ENCODE data around the gene FBN3. TPM values are rescaled to one million over a fixed set of nuclear protein-coding genes. Genes with fewer than 3 reads are reported as not detected.

The FBN3 gene
- total and polyA plus RNA-seq, 3 donors from 2014 or later, result 0.62 to 17.8 (median 2.3) TPM

GRCh38 chr19:8080832-8081231, 68.6 kb downstream of the FBN3 start:
- Histone ChIP-seq H3K27me3 (no peaks in the 10 kb centered on the region), H3K4me3 (no peak overlapping the region), H3K4me1 (no peaks in the 10 kb centered on the region), H3K9me3 (no peaks in the 10 kb centered on the region), H3K27ac (no peak overlapping the region), H3K36me3 (ENCODE audit: low read depth, missing control alignments) (no peaks in the 10 kb centered on the region)
- intact Hi-C loops (cut with DNase I; ENCODE audit: low total_unique reads), result no loop called here
- no peak for DNase-seq
- TF ChIP-seq POLR2A (IDR thresholded peaks at IDR 0.05), result no peak
- TF ChIP-seq, protein P1, sequence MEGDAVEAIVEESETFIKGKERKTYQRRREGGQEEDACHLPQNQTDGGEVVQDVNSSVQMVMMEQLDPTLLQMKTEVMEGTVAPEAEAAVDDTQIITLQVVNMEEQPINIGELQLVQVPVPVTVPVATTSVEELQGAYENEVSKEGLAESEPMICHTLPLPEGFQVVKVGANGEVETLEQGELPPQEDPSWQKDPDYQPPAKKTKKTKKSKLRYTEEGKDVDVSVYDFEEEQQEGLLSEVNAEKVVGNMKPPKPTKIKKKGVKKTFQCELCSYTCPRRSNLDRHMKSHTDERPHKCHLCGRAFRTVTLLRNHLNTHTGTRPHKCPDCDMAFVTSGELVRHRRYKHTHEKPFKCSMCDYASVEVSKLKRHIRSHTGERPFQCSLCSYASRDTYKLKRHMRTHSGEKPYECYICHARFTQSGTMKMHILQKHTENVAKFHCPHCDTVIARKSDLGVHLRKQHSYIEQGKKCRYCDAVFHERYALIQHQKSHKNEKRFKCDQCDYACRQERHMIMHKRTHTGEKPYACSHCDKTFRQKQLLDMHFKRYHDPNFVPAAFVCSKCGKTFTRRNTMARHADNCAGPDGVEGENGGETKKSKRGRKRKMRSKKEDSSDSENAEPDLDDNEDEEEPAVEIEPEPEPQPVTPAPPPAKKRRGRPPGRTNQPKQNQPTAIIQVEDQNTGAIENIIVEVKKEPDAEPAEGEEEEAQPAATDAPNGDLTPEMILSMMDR (IDR thresholded peaks at IDR 0.05), result no peak
- WGBS, 2 donors, result 85 to 92% methylated on average over 12 of the region's 12 CpGs

GRCh38 chr19:8079988-8080387, 69.4 kb downstream of the FBN3 start:
- no peaks in the 10 kb centered on the region for H3K27me3 ChIP-seq
- WGBS, 2 donors, result 91 to 95% methylated on average over 5 to 6 of the region's 6 CpGs
- DNase-seq, result no peak
- H3K36me3 ChIP-seq (ENCODE audit: low read depth, missing control alignments), result no peaks in the 10 kb centered on the region
- H3K9me3 ChIP-seq, result no peaks in the 10 kb centered on the region
- TF ChIP-seq, protein P1 (IDR thresholded peaks at IDR 0.05), result no peak
- H3K4me3 ChIP-seq, result no peak overlapping the region
- H3K27ac ChIP-seq, result no peak overlapping the region
- intact Hi-C loops (cut with DNase I; ENCODE audit: low total_unique reads), result no loop called here
- no peaks in the 10 kb centered on the region for H3K4me1 ChIP-seq

DNA sequence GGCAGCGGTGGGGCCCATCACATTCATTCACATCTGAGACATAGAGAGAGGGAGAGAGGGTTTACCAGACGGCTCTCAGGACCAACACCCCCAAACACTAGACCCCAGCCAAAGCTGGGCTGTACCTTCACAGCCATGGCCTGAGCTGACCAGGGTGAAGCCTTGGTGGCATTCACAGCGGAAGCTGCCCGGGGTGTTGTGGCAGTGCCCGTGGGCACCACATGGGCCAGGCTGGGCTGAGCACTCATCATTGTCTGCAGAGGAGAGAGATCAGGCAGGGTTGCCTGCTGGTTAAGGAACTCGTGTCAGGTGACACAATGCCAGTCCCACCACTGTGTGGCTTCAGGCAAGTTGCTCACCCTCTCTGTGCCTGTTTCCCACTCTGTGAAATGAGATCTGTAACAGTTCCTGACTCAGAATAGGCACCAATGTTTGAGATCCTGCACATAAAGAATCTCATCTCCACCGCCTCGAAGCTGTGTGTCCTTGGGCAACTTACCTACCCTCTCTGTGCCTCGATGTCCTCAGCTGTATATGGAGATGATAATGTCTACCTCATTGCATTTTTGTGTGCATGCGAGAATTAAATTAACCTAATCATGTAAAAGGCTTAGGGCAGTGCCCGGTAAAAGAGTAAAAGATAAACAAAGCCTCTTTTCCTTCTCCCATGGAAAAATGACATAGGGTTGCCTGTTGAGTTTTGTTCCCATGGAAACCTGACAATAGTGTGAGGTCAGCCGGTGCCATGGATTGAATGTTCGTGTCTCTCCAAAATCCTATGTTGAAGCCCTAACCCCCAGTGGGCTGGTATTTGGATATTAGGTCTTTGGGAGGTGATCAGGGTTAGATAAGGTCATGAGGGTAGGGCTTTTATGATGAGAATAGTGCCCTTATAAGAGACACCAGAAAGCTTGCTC, 74.0 kb downstream of the FBN3 start:
- no peaks in the 10 kb centered on the region for H3K36me3 ChIP-seq (ENCODE audit: low read depth, missing control alignments)
- intact Hi-C loops (cut with DNase I; ENCODE audit: low total_unique reads), result no loop called here
- 88 to 93% methylated on average over 11 to 13 of the region's 13 CpGs for WGBS, 2 donors

GRCh38 chr19:8074501-8074900, 74.9 kb downstream of the FBN3 start:
- DNase-seq, result no peak
- no peaks in the 10 kb centered on the region for H3K4me1 ChIP-seq
- no peak overlapping the region for H3K27ac ChIP-seq
- no peak overlapping the region for H3K4me3 ChIP-seq
- H3K36me3 ChIP-seq (ENCODE audit: low read depth, missing control alignments), result no peaks in the 10 kb centered on the region
- TF ChIP-seq, protein P1 (IDR thresholded peaks at IDR 0.05), result no peak
- no peak for TF ChIP-seq POLR2A (IDR thresholded peaks at IDR 0.05)
- no peaks in the 10 kb centered on the region for H3K9me3 ChIP-seq
- H3K27me3 ChIP-seq, result no peaks in the 10 kb centered on the region
- intact Hi-C loops (cut with DNase I; ENCODE audit: low total_unique reads), result no loop called here
- WGBS, 2 donors, result 77 to 100% methylated on average over 1 of the region's 1 CpG

More for the DNA sequence above, 74.0 kb downstream of the FBN3 start:
- no peak for DNase-seq
- Histone ChIP-seq H3K27me3 (no peaks in the 10 kb centered on the region), H3K4me1 (no peaks in the 10 kb centered on the region), H3K4me3 (no peak overlapping the region), H3K9me3 (no peaks in the 10 kb centered on the region), H3K27ac (no peak overlapping the region)
- TF ChIP-seq, protein P1 (IDR thresholded peaks at IDR 0.05), result no peak
- no peak for TF ChIP-seq POLR2A (IDR thresholded peaks at IDR 0.05)

Data from testis (tissue), 3 donors.